Upper lobe of left lung (tissue), 6 donors: Measurements from ENCODE around the gene FLNC. TPM values are rescaled to one million over a fixed set of nuclear protein-coding genes. Genes with fewer than 3 reads are reported as not detected.

Experiments used
- ATAC-seq, 2 donors: fragments of 200-7000 bp; cut with Tn5 transposase; one replicate each; pipeline ENCODE4 v1.9.1; 2022; ENCODE audit warnings: mild to moderate bottlenecking in 2 of 2, moderate library complexity in 2 of 2; ENCODE audit not compliant: low FRiP score in 2 of 2
- DNase-seq, 2 donors: peaks; one replicate each; pipeline ENCODE4 v3.0.0-alpha.2; 2019 to 2020
- H3K27ac ChIP-seq, 4 donors: fragments of 200-600 bp; sonication (generic); one replicate each; pipeline ENCODE4 v1.5.1; 2016 to 2019
- H3K27me3 ChIP-seq, 4 donors: fragments of 200-600 bp; sonication (generic); one replicate each; pipeline ENCODE4 v1.5.1; 2017 to 2019
- H3K36me3 ChIP-seq, 4 donors: fragments of 200-600 bp; sonication (generic); one replicate each; pipeline ENCODE4 v1.5.1; 2016 to 2019
- H3K4me1 ChIP-seq, 4 donors: fragments of 200-600 bp; sonication (generic); one replicate each; pipeline ENCODE4 v1.5.1; 2018 to 2019
- H3K4me3 ChIP-seq, 4 donors: fragments of 200-600 bp; sonication (generic); one replicate each; pipeline ENCODE4 v1.5.1; 2017 to 2019; ENCODE audit warnings: mild to moderate bottlenecking in 2 of 4, moderate library complexity in 1 of 4
- H3K9me3 ChIP-seq, 4 donors: fragments of 200-600 bp; sonication (generic); one replicate each; pipeline ENCODE4 v1.5.1; 2018 to 2019
- CTCF ChIP-seq, 6 experiments: fragments of 450-650 bp in 4 of 6; fragments of 200-600 bp in 2 of 6; sonication (generic) in 2 of 6; IDR thresholded peaks; one replicate each; pipeline ENCODE4 v1.5.1; 2016 to 2019; ENCODE audit warnings: antibody characterized with exemption in 6 of 6
- EP300 ChIP-seq, 4 donors: sonication (generic); formaldehyde crosslinking; IDR thresholded peaks; one replicate each; pipeline ENCODE4 v1.5.1; 2017; ENCODE audit warnings: antibody characterized with exemption in 4 of 4, control low read depth in 2 of 4
- POLR2A ChIP-seq, 4 donors: fragments of 450-650 bp; IDR thresholded peaks; one replicate each; pipeline ENCODE4 v1.5.1; 2016 to 2017; ENCODE audit warnings: antibody characterized with exemption in 4 of 4, mild to moderate bottlenecking in 2 of 4
- POLR2AphosphoS5 ChIP-seq, 2 donors: sonication (generic); formaldehyde crosslinking; IDR thresholded peaks; one replicate each; pipeline ENCODE4 v1.5.1; 2017; ENCODE audit warnings: antibody characterized with exemption in 2 of 2
- WGBS, 2 donors: methylation state at CpG; one replicate each; pipeline ENCODE4 v1.1.5; 2017 to 2018; 5-methylcytosine and 5-hydroxymethylcytosine counted together
- total RNA-seq, 6 donors: library from RNA; depleted of rRNA in 4 of 6; stranded (reverse); fragments of >200 nt in 4 of 6; gene quantifications; one replicate each; pipeline versions ENCODE4 v1.1.0 to v1.2.1, GENCODE V29; 2016 to 2021
- donor health status: DM: no; HTN: no; CAD: no; lungs with moderate emphysema.
- donor health status: DM: no; HTN: yes; CAD: no; lungs with severe emphysema.

The FLNC gene
- total RNA-seq, 6 donors from 2014 or later, result 2.1 to 19.6 (median 4.9) TPM

DNA sequence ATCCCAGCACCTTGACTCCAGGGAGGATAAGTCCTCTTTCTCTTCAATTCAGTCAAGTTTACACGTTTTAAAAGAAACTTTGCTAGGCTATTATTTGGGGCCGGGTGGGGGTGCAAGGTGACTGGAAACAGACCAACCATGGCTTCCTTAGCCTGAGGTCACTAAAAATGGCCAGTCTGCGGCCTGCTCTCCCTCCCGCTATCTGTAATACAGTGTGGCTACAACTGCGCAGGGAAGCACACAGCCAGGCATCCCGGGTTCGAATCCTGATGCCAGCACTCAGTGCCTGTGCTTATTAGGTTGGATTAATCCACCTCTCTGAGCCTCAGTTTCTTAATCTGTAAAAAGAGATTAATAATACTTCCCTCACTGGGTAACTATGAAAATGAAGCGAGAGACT is 51.9 kb downstream of the FLNC start:
- no peaks in the 10 kb centered on the region for H3K4me1 ChIP-seq
- no peaks in the 10 kb centered on the region for H3K9me3 ChIP-seq
- no peak overlapping the region for H3K4me3 ChIP-seq
- no peaks in the 10 kb centered on the region for H3K27me3 ChIP-seq
- ATAC-seq (no peak), DNase-seq (no peak)
- H3K27ac ChIP-seq, result no peak overlapping the region
- WGBS, 2 donors, result 87 to 91% methylated on average over 8 of the region's 8 CpGs
- TF ChIP-seq POLR2AphosphoS5 (IDR thresholded peaks at IDR 0.05), result no peak
- no peak for TF ChIP-seq CTCF (IDR thresholded peaks at IDR 0.05)
- no peak for TF ChIP-seq POLR2A (IDR thresholded peaks at IDR 0.05)
- no peak for TF ChIP-seq EP300 (IDR thresholded peaks at IDR 0.05)
- no peaks in the 10 kb centered on the region for H3K36me3 ChIP-seq

DNA sequence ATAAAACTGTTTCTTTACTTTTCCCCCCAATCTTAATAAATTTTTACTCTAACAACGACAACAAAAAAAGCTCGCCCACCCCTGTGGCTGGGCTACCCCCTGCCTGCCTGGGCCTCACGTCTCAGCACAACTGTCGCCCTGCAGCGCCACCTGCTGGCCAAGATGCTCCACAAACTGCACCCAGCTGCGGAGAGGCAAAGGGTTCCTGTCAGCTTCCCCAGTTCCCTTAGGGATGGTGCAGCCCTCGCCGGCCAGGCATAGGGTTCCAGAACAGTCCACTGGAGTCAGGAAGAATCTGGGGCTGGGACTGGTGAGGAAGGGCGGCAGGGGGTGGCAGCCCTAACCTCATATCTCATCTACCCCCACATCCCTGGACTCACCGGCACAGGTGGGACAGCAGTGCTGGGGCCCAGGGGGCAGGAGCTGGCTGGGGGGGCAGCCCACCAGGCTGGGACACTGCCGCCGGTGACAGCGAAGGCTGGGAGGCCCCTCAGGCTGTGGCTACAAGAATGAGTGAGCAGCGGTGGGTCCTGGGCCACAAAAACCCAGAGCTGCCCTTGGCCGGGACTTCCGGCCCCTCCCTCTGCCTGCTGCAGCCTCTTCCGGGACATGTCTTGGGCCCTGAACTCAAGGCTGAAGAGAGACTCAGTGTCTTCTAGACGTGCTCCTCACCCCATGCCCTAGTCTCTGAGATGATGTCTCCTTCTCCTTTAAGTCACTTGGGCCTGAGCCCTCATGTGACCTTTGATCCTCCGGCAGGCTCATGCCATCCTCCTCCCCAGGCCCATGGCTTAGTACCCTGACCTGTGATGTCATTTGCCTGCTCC is 53.6 kb downstream of the FLNC start:
- H3K4me1 ChIP-seq, result no peaks in the 10 kb centered on the region
- no peaks in the 10 kb centered on the region for H3K36me3 ChIP-seq
- peak overlapping the region in 2 of 4 donors; percentile 28 to 29 for H3K4me3 ChIP-seq
- H3K27ac ChIP-seq, result no peak overlapping the region
- no peak for TF ChIP-seq POLR2A (IDR thresholded peaks at IDR 0.05)
- TF ChIP-seq EP300 (IDR thresholded peaks at IDR 0.05), result no peak
- peak; percentile 79 to 92 (median 88) for TF ChIP-seq CTCF (IDR thresholded peaks at IDR 0.05)
- DNase-seq (peak; percentile 76 to 94), ATAC-seq (peak; percentile 65 to 80)
- no peaks in the 10 kb centered on the region for H3K27me3 ChIP-seq
- 42 to 53% methylated on average over 15 to 16 of the region's 19 CpGs for whole genome bisulfite sequencing, 2 donors
- H3K9me3 ChIP-seq, result no peaks in the 10 kb centered on the region

GRCh38 chr7:128884561-128885369 is 54.6 kb downstream of the FLNC start:
- no peaks in the 10 kb centered on the region for H3K9me3 ChIP-seq
- no peaks in the 10 kb centered on the region for H3K36me3 ChIP-seq
- no peak overlapping the region for H3K27ac ChIP-seq
- DNase-seq (peak in 1 of 2 donors; percentile 62), ATAC-seq (no peak)
- WGBS, 2 donors, result 83 to 98% methylated on average over 7 to 26 of the region's 26 CpGs
- H3K27me3 ChIP-seq, result no peaks in the 10 kb centered on the region
- no peaks in the 10 kb centered on the region for H3K4me1 ChIP-seq
- H3K4me3 ChIP-seq, result no peak overlapping the region
- TF ChIP-seq POLR2A (IDR thresholded peaks at IDR 0.05) (no peak), POLR2AphosphoS5 (IDR thresholded peaks at IDR 0.05) (no peak), EP300 (IDR thresholded peaks at IDR 0.05) (no peak), CTCF (IDR thresholded peaks at IDR 0.05) (no peak)

GRCh38 chr7:128885370-128886187 is 55.4 kb downstream of the FLNC start:
- no peak for TF ChIP-seq POLR2A (IDR thresholded peaks at IDR 0.05)
- peaks cover 0 to 4% (median 0%) of the 10 kb centered on the region in 4 donors for H3K4me1 ChIP-seq
- DNase-seq (peak in 1 of 2 donors; percentile 68), ATAC-seq (no peak)
- no peaks in the 10 kb centered on the region for H3K9me3 ChIP-seq
- 86 to 89% methylated on average over 10 of the region's 10 CpGs for WGBS, 2 donors
- H3K27ac ChIP-seq, result no peak overlapping the region
- no peaks in the 10 kb centered on the region for H3K36me3 ChIP-seq
- peaks cover 0 to under 1% (median 0%) of the 10 kb centered on the region in 4 donors for H3K27me3 ChIP-seq
- no peak overlapping the region for H3K4me3 ChIP-seq
